Colonic mucosa (tissue), 4 donors: Measurements from ENCODE around the gene PPFIBP2. TPM values are rescaled to one million over a fixed set of nuclear protein-coding genes. Genes with fewer than 3 reads are reported as not detected.
A peak's percentile ranks its signal among the peaks of the same experiment; 100 is the strongest.

ENCODE experiments used
- DNase-seq: peaks from one replicate; pipeline ENCODE4 v3.0.0-alpha.2; 2020
- H3K27ac ChIP-seq: fragments of 200-600 bp; one replicate; pipeline ENCODE4 v1.8.0; 2021
- H3K27me3 ChIP-seq: fragments of 200-600 bp; one replicate; pipeline ENCODE4 v1.8.0; 2021
- H3K36me3 ChIP-seq: fragments of 200-600 bp; one replicate; pipeline ENCODE4 v1.8.0; 2021
- H3K4me1 ChIP-seq: fragments of 200-600 bp; one replicate; pipeline ENCODE4 v1.8.0; 2021; ENCODE audit warnings: mild to moderate bottlenecking
- H3K4me3 ChIP-seq: fragments of 200-600 bp; one replicate; pipeline ENCODE4 v1.8.0; 2021
- H3K9ac ChIP-seq, 2 donors: one replicate each; pipeline ENCODE4 v1.7.0; 2013; ENCODE audit warnings: control low read depth in 2 of 2, low read depth in 2 of 2, low read length in 2 of 2
- H3K9me3 ChIP-seq: fragments of 200-600 bp; one replicate; pipeline ENCODE4 v1.8.0; 2021
- intact Hi-C: fragments of 100-400 bp; cut with DNase I; formaldehyde crosslinking; loops from one replicate; pipeline ENCODE4 v1.14.1; 2022
- total RNA-seq, 2 donors: library from RNA; stranded (reverse); fragmentation: NEBNext Ultra II Directional in 1 of 2; extraction: Animal tissue kit (Norgen Biotek cat#: 25700) in 1 of 2; gene quantifications; one replicate each; pipeline ENCODE4 v1.2.1, GENCODE V29; 2021
- TF ChIP-seq, protein P1 (sequence below): fragments of 200-600 bp; IDR thresholded peaks from one replicate; pipeline ENCODE4 v1.8.0; 2022; ENCODE audit warnings: antibody characterized with exemption, mild to moderate bottlenecking
- donor health status: healthy.
- donor health status: DM: no; HTN: no; CAD: no.
- donor health status: DM: no; HTN: no; CAD: no.

Gene PPFIBP2
- total RNA-seq, 2 donors from 2014 or later = 54.0 to 67.9 TPM

DNA sequence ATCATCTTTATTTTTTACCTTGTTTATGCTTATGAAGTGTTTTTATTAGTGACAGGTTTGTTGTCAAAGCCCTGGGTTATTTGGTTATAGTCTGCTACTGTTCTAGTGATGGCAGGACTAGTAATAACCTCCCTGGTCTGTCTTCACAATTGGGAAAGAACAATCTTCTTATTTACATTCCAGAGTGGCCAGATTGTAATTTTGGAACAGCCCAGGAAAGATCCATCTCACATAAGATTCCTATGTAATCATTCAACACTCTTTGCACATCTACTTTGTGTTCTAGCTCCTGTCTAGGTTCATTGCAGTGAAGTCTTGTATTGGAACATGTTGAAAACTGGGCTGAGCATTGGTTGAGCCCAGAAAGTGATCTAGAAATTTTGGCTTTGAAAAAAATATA lies 95.7 kb downstream of the PPFIBP2 start:
- Histone ChIP-seq H3K4me1 (peaks cover 4% of the 10 kb centered on the region), H3K9me3 (no peaks in the 10 kb centered on the region)

DNA sequence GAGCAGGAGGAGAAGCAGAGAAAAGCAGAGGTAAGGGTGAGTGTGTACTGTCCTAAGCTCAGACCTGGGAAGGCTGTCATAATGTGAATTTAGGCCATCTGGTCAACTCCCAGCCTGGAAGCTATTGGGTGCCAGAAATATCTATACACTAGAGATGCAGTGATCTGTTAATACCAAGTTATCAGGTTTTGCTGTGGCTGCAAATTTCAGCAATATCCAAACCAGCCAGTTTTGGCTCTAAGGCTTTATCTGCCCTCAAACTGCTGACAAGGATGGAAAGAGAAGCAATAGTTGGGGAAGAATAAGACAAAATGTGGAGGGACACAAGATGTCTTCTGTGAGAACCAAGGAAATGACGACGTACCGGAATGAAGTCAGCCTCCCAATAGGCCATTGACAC lies 96.6 kb downstream of the PPFIBP2 start:
- TF ChIP-seq, protein P1, sequence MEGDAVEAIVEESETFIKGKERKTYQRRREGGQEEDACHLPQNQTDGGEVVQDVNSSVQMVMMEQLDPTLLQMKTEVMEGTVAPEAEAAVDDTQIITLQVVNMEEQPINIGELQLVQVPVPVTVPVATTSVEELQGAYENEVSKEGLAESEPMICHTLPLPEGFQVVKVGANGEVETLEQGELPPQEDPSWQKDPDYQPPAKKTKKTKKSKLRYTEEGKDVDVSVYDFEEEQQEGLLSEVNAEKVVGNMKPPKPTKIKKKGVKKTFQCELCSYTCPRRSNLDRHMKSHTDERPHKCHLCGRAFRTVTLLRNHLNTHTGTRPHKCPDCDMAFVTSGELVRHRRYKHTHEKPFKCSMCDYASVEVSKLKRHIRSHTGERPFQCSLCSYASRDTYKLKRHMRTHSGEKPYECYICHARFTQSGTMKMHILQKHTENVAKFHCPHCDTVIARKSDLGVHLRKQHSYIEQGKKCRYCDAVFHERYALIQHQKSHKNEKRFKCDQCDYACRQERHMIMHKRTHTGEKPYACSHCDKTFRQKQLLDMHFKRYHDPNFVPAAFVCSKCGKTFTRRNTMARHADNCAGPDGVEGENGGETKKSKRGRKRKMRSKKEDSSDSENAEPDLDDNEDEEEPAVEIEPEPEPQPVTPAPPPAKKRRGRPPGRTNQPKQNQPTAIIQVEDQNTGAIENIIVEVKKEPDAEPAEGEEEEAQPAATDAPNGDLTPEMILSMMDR = no peak
- DNase-seq = no peak
- Histone ChIP-seq H3K27me3 (no peaks in the 10 kb centered on the region), H3K4me1 (peaks cover under 1% of the 10 kb centered on the region), H3K27ac (no peak overlapping the region), H3K9ac (no peak overlapping the region), H3K36me3 (no peaks in the 10 kb centered on the region), H3K4me3 (no peak overlapping the region), H3K9me3 (no peaks in the 10 kb centered on the region)
- intact Hi-C loops = no loop called here

More for the DNA sequence above, 95.7 kb downstream of the PPFIBP2 start:
- no peak overlapping the region for H3K4me3 ChIP-seq
- intact Hi-C loops = no loop called here
- no peak overlapping the region for H3K27ac ChIP-seq
- no peak overlapping the region for H3K9ac ChIP-seq
- TF ChIP-seq, protein P1 = no peak
- H3K36me3 ChIP-seq = no peaks in the 10 kb centered on the region
- no peak for DNase-seq
- H3K27me3 ChIP-seq = no peaks in the 10 kb centered on the region

DNA sequence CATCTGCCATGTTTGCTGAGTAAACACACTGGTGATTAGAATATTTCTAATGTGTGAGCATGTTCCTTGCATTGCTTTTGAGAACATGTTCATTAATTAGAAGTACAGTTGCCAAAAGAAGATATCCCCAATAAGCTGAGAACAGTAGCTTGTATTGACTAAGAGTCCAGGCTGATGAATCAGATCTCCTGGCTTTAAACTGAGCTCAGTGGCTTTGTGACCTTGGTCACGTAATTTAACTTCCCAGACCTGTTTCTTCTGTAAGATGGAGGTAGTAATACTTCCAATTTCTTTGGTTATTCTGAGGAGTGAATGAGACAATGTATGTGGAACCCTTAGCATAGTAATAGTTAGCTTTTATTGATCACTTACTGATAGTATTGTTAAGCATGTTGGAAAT lies 97.6 kb downstream of the PPFIBP2 start:
- no peak overlapping the region for H3K4me3 ChIP-seq
- H3K27me3 ChIP-seq = no peaks in the 10 kb centered on the region
- no peak overlapping the region for H3K27ac ChIP-seq
- H3K9ac ChIP-seq = no peak overlapping the region
- no peak for DNase-seq
- H3K9me3 ChIP-seq = no peaks in the 10 kb centered on the region
- no peaks in the 10 kb centered on the region for H3K4me1 ChIP-seq
- H3K36me3 ChIP-seq = no peaks in the 10 kb centered on the region
- intact Hi-C loops = no loop called here
- TF ChIP-seq, protein P1 = no peak

DNA sequence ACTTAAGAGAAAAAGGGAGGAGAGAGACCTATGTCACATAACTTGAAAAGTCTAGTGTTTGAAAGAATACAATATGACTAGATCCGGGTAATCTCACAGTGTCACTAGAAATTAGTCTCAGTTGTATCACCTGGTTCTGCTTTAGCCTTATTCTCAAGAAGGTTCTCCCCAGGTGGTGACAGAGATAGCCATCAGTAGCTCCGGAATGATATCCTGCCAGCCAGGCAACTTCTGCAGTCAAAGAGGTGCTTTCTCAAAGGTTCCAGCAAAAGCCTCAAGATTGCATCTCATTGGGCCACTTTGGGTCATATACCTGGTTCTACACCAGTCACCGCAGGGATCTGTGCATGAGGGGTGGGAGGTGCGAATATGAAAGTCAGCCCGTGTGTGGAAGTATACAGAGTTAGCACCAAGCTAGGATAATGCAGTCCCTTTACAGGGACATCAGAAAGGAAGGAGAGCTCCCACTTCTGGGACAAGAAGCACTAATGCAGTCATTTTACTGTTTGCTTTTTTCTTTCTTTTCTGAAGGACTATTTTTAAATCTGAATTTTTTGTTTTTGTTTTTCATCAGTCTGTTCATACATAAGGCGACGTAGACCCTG lies 98.4 kb downstream of the PPFIBP2 start:
- no peak overlapping the region for H3K4me3 ChIP-seq
- H3K27ac ChIP-seq = no peak overlapping the region
- H3K9ac ChIP-seq = peak overlapping the region in 1 of 2 donors; percentile 14
- no peaks in the 10 kb centered on the region for H3K4me1 ChIP-seq
- no peaks in the 10 kb centered on the region for H3K9me3 ChIP-seq
- no peaks in the 10 kb centered on the region for H3K36me3 ChIP-seq
- DNase-seq = no peak
- intact Hi-C loops = no loop called here
- no peaks in the 10 kb centered on the region for H3K27me3 ChIP-seq
- TF ChIP-seq, protein P1 = no peak

DNA sequence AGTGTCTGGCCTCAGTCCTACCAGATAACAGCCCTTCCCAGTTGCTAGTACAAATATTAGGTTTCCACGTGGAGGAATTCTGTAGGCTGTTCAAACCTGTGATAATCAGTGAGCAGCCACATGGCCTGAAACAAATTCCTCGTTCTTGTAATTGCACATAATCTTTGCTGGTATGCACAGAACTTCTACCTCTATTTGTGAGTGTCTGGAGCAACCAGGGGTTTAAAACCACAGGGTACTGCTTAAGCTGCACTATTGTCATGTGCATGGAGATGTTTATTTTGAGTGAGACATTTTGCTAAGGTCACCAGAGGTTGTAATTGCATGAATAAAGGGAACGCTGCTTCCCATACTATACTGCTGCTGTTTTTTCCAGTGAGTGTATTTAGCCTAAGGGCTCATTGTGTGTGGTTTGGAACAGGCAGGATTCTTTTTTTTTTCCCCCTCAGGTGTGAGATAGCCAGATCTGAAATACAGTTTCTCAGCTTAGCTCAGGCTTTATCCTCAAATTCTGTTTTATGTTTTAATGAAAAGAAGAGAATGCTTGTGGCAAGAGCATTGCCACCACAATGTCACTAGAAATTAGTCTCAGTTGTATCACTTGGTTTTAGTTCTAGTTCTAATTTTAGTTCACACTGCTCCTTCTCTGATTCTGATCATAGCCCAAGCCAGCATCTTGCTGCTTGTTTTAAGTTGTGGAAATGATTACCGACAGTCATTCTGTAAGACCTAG lies 99.0 kb downstream of the PPFIBP2 start:
- Histone ChIP-seq H3K4me1 (no peaks in the 10 kb centered on the region), H3K9ac (peak overlapping the region in 1 of 2 donors; percentile 14)

More for the DNA sequence above, 99.0 kb downstream of the PPFIBP2 start:
- H3K9me3 ChIP-seq = no peaks in the 10 kb centered on the region
- TF ChIP-seq, protein P1 = no peak
- no peaks in the 10 kb centered on the region for H3K27me3 ChIP-seq
- no peak overlapping the region for H3K27ac ChIP-seq
- intact Hi-C loops = no loop called here
- DNase-seq = no peak
- H3K4me3 ChIP-seq = no peak overlapping the region
- no peaks in the 10 kb centered on the region for H3K36me3 ChIP-seq
